PFSK-1 (cell line): ENCODE data around the gene RUFY3.

Source experiments
- POLR2AphosphoS5 ChIP-seq: IDR thresholded peaks from 2 replicates; pipeline ENCODE4 v1.6.1; 2012; ENCODE audit warnings: low read depth, mild to moderate bottlenecking, control low read depth, low read length, moderate library complexity
- TAF1 ChIP-seq: IDR thresholded peaks from 2 replicates; pipeline ENCODE4 v1.6.1; 2012; ENCODE audit warnings: low read length, control low read depth, borderline replicate concordance; ENCODE audit not compliant: insufficient read depth

- TF ChIP-seq TAF1 (no peak), POLR2AphosphoS5 (no peak)
Observed at GRCh38 chr4:70783096-70783495, 61.3 kb downstream of the RUFY3 start.
